ENCODE data around the gene BCAT1.
"Not testable (repeated sequence)": the region's sequence is repeated elsewhere in the genome, so short reads cannot be mapped to it uniquely, and the experiment has no call there.

The BCAT1 gene

DNA sequence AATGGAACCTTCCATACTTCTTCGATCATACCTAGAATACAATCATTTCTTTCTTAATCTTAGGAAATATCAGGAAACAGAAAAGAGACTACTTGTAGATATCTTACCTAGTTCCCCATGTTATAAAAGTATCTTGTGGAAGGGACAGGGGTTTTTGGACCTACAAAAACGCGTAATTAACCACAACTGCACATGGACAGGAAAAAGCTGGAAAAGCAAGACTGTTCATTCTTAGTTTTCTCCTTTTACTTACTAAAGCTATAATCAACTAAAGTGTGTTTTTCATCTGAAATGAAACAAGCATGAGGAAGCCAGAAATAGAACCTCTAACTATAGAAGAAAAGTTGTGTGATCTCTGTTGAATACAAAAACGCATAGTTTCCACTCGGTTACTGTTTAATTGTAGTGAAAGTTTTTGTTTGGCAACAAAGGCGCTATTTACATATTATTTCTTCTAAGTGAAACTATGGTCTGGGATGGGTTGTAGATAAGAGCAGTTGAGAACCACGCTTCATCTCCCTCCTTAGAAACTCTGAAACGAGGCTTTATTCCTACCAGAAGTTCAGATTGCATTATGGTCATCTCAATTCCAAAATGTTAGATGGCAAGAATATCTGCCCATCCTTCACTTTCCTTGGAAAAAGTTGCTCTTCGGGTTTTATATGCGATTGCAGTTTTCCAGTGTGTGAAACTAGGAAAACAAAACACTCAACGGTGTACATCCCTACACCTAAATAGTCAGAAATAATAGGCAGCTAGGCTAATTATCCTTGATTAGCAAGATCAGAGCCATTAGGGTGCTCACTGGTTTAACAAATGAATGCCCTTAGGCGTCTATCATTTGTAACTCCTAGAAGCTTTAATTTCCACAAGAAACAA, 1.1 kb downstream of the BCAT1 start:
- peak overlapping the region; percentile 98 for H3K27ac Mint-ChIP-seq
- ATAC-seq: peak; percentile 29
- peak overlapping the region; percentile 93 for H3K4me3 Mint-ChIP-seq
- DNase-seq: no peak
- peaks cover 19% of the 10 kb centered on the region for H3K27me3 Mint-ChIP-seq
- peaks cover 25% of the 10 kb centered on the region for H3K36me3 Mint-ChIP-seq (ENCODE audit: low read depth)
- H3K9me3 Mint-ChIP-seq: peaks cover 4% of the 10 kb centered on the region
- H3K4me1 Mint-ChIP-seq: peaks cover 67% of the 10 kb centered on the region

DNA sequence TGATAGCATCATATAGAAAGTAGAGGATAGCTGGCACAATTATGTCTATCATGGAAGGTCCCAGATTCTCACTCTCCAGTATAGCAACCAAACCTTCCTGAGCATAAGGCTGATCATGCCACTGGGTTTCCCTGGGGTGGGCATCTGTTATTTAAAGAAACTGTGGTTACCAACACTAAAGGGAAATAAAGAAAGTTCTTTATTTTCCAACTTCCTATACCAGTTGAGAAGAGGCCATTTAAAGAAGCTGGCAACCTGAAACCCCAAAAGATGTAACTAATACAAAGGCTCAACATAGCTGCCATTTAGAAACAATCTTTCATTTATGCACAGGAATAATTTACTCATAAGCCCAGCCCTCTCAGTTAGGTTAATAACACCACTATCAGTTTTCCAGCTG, 3.1 kb downstream of the BCAT1 start:
- no peak for ATAC-seq
- Mint-ChIP-seq H3K27ac (peak overlapping the region; percentile 26), H3K4me1 (peaks cover 55% of the 10 kb centered on the region), H3K36me3 (ENCODE audit: low read depth) (peaks cover 28% of the 10 kb centered on the region), H3K27me3 (peaks cover 21% of the 10 kb centered on the region), H3K4me3 (peak overlapping the region; percentile 93), H3K9me3 (peaks cover 4% of the 10 kb centered on the region)
- no peak for DNase-seq

DNA sequence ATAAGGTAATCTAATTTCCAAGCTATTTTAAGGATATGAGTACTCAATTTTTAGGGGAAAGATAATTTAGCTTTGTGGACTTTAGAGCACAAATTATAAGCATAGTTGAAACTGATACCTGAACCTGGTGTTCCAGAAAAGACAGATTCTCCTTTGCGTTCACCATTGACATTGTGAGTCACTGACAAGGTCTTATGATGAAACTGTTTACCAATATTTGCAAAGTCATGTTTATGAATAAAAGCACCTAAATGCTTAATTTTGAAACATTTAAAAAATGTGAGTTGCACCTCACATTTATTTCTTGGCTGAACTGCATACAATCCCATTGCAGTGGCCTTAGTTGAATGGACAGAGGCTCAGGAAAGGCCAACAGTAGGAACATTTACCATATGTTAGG, 3.9 kb downstream of the BCAT1 start:
- H3K4me1 Mint-ChIP-seq: peaks cover 47% of the 10 kb centered on the region
- H3K27ac Mint-ChIP-seq: no peak overlapping the region
- no peak overlapping the region for H3K4me3 Mint-ChIP-seq
- H3K36me3 Mint-ChIP-seq (ENCODE audit: low read depth): peaks cover 28% of the 10 kb centered on the region
- peaks cover 21% of the 10 kb centered on the region for H3K27me3 Mint-ChIP-seq
- ATAC-seq (no peak), DNase-seq (no peak)
- peaks cover 4% of the 10 kb centered on the region for H3K9me3 Mint-ChIP-seq

DNA sequence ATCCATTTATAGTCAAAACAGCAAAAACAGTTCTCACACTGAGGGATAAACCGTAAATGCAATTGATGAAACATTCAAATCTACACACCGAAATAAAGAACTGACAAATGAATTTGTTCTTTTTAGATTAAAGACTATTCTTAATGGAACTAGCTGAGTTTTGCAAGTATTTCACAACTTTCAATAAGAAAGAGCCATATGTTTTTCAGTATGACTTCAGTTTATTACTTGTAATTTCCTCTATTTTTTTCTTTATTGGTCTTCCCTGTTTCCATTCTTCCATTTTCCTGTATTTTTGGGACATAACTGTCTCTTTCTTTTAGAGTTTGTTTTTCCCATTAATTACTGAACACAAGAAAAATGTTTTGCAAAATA, 4.3 kb downstream of the BCAT1 start:
- no peak for ATAC-seq
- Mint-ChIP-seq H3K4me1 (peaks cover 43% of the 10 kb centered on the region), H3K27ac (no peak overlapping the region), H3K4me3 (no peak overlapping the region), H3K9me3 (peaks cover 4% of the 10 kb centered on the region), H3K36me3 (ENCODE audit: low read depth) (peaks cover 28% of the 10 kb centered on the region), H3K27me3 (peaks cover 21% of the 10 kb centered on the region)
- no peak for DNase-seq

DNA sequence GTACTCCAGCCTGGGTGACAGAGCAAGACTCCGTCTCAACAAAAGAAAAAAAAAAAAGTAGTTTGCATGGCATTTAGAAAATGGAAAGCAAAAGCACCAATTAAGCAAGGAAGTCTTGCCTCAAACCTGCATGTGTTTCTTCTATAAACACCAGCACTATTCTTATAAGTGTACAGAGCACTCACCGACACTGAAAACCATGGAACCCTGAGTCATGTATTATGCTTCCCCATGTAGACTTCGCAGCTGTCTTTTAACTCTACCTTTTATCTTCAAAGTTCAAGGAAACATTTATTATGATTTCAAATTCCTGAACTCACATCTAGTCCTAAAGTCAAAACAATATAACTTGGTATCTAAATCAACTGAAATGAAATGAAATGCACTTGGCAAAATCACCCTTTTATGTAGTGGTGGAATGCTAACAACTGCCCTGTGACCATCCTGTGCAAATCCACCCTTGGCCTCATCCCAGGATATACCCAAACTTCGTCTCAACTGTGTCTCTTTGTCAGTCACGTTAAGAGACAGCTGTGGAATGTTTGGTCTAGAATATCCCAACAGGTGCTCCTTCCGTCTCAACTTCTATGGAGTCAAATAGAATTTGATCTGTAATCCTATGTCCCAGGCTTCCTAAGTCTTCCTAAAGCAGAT, 4.8 kb downstream of the BCAT1 start:
- Mint-ChIP-seq H3K4me1 (peaks cover 38% of the 10 kb centered on the region), H3K36me3 (ENCODE audit: low read depth) (peaks cover 28% of the 10 kb centered on the region), H3K27ac (no peak overlapping the region), H3K9me3 (peaks cover 4% of the 10 kb centered on the region), H3K4me3 (no peak overlapping the region), H3K27me3 (peaks cover 21% of the 10 kb centered on the region)
- DNase-seq (no peak), ATAC-seq (no peak)

DNA sequence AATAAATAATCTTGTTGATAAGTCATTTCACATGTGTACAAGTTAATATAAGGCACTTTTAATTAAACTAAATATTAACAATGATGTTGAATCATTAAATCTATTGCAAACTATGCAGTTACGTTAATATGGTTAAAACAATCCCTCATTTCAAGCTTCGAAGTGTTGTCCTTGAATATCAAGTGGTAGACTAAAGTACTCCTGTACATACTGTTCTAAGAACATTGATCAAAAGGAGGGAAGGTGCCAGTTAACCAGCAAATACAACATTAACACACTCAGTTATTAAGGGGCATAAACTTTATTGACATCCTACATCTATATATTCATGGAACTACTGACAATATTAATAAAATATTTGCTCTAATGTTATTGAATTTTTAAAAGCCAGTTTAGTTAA, 8.7 kb downstream of the BCAT1 start:
- peaks cover 14% of the 10 kb centered on the region for H3K36me3 Mint-ChIP-seq (ENCODE audit: low read depth)
- H3K27me3 Mint-ChIP-seq: peaks cover 15% of the 10 kb centered on the region
- H3K4me3 Mint-ChIP-seq: no peak overlapping the region
- peaks cover 7% of the 10 kb centered on the region for H3K4me1 Mint-ChIP-seq
- no peaks in the 10 kb centered on the region for H3K9me3 Mint-ChIP-seq
- H3K27ac Mint-ChIP-seq: no peak overlapping the region
- ATAC-seq (no peak), DNase-seq (no peak)

DNA sequence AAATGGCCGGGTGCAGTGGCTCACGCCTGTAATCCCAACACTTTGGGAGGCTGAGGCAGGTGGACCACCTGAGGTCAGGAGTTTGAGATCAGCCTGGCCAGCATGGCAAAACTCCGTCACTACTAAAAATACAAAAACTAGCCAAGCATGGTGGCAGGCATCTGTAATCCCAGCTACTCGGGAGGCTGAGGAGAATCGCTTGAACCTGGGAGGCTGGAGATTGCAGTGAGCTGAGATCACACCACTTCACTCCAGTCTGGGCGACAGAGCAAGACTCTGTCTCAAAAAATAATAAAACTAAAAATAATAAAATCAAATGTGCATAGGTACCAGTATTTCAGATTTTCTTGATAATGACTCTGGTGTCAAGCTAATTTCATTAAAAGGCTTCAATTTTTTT, 9.3 kb downstream of the BCAT1 start:
- H3K27ac Mint-ChIP-seq, H3K9me3 Mint-ChIP-seq, H3K4me1 Mint-ChIP-seq, H3K4me3 Mint-ChIP-seq, ATAC-seq, DNase-seq: not testable (repeated sequence)
- H3K36me3 Mint-ChIP-seq (ENCODE audit: low read depth): peaks cover 10% of the 10 kb centered on the region
- H3K27me3 Mint-ChIP-seq: peaks cover 10% of the 10 kb centered on the region

DNA sequence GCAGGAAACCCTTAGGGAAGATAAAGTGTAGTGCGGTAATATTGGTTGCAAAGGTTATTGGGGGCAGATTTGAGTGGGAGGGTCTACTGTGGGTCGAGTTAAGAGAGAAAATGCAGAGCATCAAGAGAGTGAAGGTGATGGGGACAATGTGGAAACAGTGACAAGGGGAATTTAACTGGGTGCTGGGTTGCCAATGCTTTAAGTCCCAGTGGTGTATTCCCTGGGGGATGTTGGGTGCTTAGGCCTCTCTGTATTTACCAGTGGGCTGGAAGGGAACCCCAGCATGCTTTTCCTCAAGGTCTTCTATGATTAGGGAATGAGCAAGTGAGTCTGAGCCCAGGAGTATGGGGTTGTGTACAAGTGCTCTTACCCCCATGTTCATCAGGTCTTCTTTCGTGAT, 10.6 kb downstream of the BCAT1 start:
- peaks cover 3% of the 10 kb centered on the region for H3K36me3 Mint-ChIP-seq (ENCODE audit: low read depth)
- H3K27ac Mint-ChIP-seq: no peak overlapping the region
- no peak for ATAC-seq
- no peak overlapping the region for H3K4me3 Mint-ChIP-seq
- DNase-seq: no peak
- peaks cover 5% of the 10 kb centered on the region for H3K27me3 Mint-ChIP-seq
- H3K9me3 Mint-ChIP-seq: no peaks in the 10 kb centered on the region
- no peaks in the 10 kb centered on the region for H3K4me1 Mint-ChIP-seq

DNA sequence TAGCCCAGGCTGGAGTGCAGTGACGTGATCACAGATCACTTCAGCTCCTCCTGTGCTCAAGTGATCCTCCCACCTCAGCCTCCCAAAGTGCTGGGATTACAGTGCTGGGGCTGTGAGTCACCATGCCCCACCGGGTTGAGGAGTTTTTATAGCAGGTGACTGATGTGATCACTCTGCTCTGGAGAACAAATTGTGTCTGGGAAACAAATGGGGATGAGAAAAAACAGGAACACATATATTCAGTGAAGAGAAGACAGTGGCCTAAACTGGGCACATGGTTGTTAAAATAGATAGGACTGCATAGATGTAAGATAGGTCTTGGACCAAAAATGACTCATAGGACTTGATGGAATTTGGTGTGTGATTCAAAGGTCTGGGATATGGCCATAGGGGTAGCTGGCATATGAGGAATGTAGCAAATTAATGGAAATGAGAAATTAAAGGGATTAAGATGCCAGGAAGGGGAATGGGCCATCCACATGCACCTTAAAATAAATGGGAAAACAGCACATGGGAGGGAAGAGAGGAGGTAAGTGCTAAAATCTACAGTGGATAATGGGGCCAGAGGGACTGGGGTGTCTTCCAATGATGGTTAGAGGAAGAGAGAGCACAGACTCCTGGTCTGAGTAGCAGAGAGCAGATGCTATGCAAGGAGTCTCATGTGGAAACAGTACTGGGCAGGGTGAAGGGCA, 11.2 kb downstream of the BCAT1 start:
- DNase-seq: no peak
- peaks cover 3% of the 10 kb centered on the region for H3K36me3 Mint-ChIP-seq (ENCODE audit: low read depth)
- ATAC-seq: no peak
- no peaks in the 10 kb centered on the region for H3K9me3 Mint-ChIP-seq
- no peaks in the 10 kb centered on the region for H3K4me1 Mint-ChIP-seq
- no peak overlapping the region for H3K27ac Mint-ChIP-seq
- peaks cover 5% of the 10 kb centered on the region for H3K27me3 Mint-ChIP-seq
- no peak overlapping the region for H3K4me3 Mint-ChIP-seq

DNA sequence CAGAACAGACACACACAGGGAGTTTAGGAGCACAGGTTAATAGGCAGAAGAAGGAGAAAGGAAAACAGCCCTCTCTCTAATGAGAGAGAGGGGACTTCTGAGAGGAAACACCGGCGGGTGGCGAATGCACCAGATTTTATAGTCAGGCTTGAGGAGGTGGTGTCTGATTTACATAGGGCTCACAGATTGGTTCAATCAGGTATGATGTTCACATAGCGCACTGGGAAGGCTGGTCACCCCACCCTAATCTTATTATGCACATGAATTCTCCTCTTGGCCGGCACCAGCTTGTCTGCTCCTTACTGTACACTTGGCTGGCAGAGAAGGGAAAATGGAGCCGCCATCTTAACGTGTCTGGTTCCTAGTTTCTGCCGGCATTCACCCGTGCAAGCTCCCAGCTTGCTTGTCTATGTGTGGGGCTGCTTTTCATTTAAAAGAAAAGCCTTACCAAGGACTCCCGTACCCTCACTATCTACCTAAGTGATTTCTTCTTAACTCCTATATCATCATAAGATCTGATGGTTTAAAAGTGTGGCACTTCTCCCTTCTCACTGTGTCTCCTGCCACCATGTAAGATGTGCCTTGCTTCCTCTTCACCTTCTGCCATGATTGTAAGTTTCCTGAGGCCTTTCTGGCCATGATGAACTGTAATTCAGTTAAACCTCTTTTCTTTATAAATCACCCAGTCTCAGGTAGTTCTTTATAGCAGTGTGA, 15.1 kb downstream of the BCAT1 start:
- no peaks in the 10 kb centered on the region for H3K9me3 Mint-ChIP-seq
- H3K27ac Mint-ChIP-seq: no peak overlapping the region
- ATAC-seq (no peak), DNase-seq (no peak)
- no peaks in the 10 kb centered on the region for H3K36me3 Mint-ChIP-seq (ENCODE audit: low read depth)
- peaks cover 13% of the 10 kb centered on the region for H3K4me1 Mint-ChIP-seq
- H3K27me3 Mint-ChIP-seq: peaks cover 17% of the 10 kb centered on the region
- H3K4me3 Mint-ChIP-seq: no peak overlapping the region

DNA sequence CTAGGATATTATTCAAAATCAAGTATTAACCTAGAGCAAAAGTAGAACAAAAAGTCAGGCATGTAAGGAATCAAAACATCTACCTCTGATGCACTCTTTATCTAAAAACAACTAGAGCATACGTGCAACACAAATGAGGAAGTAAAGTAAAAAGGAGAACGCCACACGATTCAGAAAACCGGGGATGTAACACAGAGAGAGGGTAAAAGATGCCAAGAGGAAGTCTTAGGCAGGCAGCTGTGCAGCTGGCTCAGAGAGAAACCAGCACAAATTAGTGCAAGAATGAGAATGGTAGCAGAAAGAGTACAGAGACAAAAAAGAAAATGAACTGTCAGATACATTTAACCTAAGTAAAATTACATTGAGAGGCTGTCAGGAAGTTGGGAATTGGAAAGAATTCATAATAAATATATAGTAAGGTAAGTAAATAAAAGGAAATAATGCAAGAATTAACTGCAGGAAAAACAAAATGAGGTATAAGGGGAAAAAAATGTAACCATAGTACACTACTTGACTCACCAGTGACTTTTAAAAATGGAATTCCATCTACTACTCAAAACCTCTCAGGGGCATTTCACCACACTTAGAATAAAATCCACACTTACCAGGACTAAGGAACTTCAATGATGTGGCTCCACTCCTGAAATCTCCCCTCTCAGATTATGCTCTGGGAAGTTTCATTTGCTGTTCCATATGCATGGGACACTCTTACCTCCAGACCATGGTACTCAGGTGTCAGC, 17.1 kb downstream of the BCAT1 start:
- H3K9me3 Mint-ChIP-seq: no peaks in the 10 kb centered on the region
- H3K4me3 Mint-ChIP-seq: no peak overlapping the region
- peaks cover 28% of the 10 kb centered on the region for H3K27me3 Mint-ChIP-seq
- ATAC-seq (peak; percentile 57), DNase-seq (no peak)
- H3K27ac Mint-ChIP-seq: no peak overlapping the region
- H3K4me1 Mint-ChIP-seq: peaks cover 13% of the 10 kb centered on the region
- H3K36me3 Mint-ChIP-seq (ENCODE audit: low read depth): peaks cover 2% of the 10 kb centered on the region

DNA sequence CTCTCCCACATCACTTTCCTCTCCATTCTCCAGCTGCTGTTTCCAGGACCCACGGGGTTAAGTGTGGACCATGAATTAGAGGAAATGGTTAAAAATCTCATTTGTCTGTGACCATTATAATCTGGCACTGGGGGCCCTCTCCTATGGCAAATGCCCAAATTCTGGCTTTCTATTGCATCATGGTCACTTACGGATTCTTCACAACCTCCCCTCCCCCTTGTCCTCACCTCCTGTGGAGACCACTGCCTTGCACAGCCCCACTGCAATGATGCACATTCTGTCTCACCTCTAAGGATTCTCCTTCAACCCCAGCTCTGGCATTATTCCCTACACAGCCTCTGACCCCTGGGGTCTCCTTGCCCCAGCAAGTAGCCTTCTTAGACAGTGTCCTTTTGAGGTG, 18.9 kb downstream of the BCAT1 start:
- Mint-ChIP-seq H3K9me3 (peaks cover 4% of the 10 kb centered on the region), H3K4me1 (peaks cover 13% of the 10 kb centered on the region), H3K27ac (no peak overlapping the region), H3K4me3 (no peak overlapping the region), H3K27me3 (peaks cover 28% of the 10 kb centered on the region), H3K36me3 (ENCODE audit: low read depth) (peaks cover 5% of the 10 kb centered on the region)
- ATAC-seq: no peak
- DNase-seq: no peak

DNA sequence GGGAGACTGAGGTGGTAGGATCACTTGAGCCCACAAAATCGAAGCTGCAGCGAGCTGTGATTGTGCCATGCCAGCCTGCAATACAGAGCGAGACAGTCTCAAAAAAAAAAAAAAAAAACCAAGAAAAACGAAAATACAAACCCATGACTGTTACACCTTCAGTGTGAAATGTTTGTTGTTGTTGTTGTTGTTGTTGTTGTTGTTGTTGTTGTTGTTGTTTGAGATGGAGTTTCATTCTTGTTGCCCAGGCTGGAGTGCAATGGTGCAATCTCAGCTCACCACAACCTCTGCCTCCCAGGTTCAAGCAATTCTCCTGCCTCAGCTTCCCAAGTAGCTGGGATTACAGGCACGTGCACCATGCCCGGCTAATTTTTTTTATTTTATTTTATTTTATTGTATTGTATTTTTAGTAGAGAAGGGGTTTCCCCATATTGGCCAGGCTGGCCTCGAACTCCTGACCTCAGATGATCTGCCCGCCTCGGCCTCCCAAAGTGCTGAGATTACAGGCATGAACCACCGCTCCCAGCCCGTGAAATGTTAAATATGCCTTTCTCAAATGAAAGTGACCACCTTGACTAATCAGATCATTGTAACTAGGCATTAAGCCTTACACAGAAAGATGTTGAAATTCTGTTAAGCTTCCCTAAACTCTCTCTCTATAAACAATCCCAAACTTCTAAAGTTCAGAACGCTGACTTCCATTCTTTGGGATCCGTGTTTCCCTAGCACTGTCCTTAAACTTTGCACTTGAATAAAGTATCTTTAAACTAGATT, 20.2 kb downstream of the BCAT1 start:
- not testable (repeated sequence) for H3K4me3 Mint-ChIP-seq; H3K27ac Mint-ChIP-seq; H3K36me3 Mint-ChIP-seq (ENCODE audit: low read depth); DNase-seq; H3K9me3 Mint-ChIP-seq; ATAC-seq
- H3K4me1 Mint-ChIP-seq: peaks cover 13% of the 10 kb centered on the region
- H3K27me3 Mint-ChIP-seq: peaks cover 28% of the 10 kb centered on the region
